Endothelial cell of umbilical vein (primary cell): ENCODE data around the gene HRH2. TPM values are rescaled to one million over a fixed set of nuclear protein-coding genes. Genes with fewer than 3 reads are reported as not detected.

Experiments
- BruUV-seq: library from RNA; stranded (reverse); fragments of 400-500 nt; replicated peaks from 2 replicates; lab custom pipeline; 2021; lab: Mats Ljungman, UMichigan
- CTCF ChIA-PET: fragments of 300-600, 350-600 bp; sonication (Branson Sonifier 250); formaldehyde crosslinking; loops from one replicate; lab custom pipeline; 2021; ENCODE audit warnings: antibody characterized with exemption, inconsistent platforms; lab: Charles Lee
- POLR2A ChIA-PET: fragments of 300-600, 350-600 bp; sonication (Branson Sonifier 250); formaldehyde crosslinking; loops from one replicate; lab custom pipeline; 2021; ENCODE audit warnings: antibody characterized with exemption, inconsistent platforms; lab: Charles Lee
- DNase-seq: peaks from one replicate; pipeline ENCODE4 v3.0.0-alpha.2; 2011; ENCODE audit warnings: low read depth, low spot score
- FAIRE-seq: peaks from 2 replicates; lab custom pipeline; 2011; peaks lifted over from hg19 to GRCh38; lab: Jason Lieb, UNC
- H2AFZ ChIP-seq: 2 replicates; pipeline ENCODE4 v1.6.0; 2012; ENCODE audit warnings: low read depth, low read length, control low read depth, inconsistent platforms
- H3K27ac ChIP-seq: 2 replicates; pipeline ENCODE4 v1.5.1; 2011; ENCODE audit warnings: low read depth, mild to moderate bottlenecking, control low read depth, low read length, moderate library complexity; ENCODE audit not compliant: insufficient read depth
- H3K27me3 ChIP-seq, 2 experiments: 2 replicates each; pipeline versions ENCODE4 v1.6.0 to v1.6.1; 2011; ENCODE audit warnings: low read length in 2 of 2, mixed read lengths in 1 of 2; ENCODE audit not compliant: control insufficient read depth in 2 of 2, insufficient read depth in 2 of 2
- H3K36me3 ChIP-seq, 2 experiments: 2 replicates in 1 of 2; 3 replicates in 1 of 2; pipeline ENCODE4 v1.5.1; 2011; ENCODE audit warnings: low read length in 2 of 2, mild to moderate bottlenecking in 1 of 2, moderate library complexity in 1 of 2; ENCODE audit not compliant: control insufficient read depth in 2 of 2, insufficient read depth in 2 of 2; ENCODE audit errors: extremely low read depth in 1 of 2
- H3K4me1 ChIP-seq: 3 replicates; pipeline ENCODE4 v1.5.1; 2011; ENCODE audit warnings: mild to moderate bottlenecking, low read length; ENCODE audit not compliant: control insufficient read depth, insufficient read depth; ENCODE audit errors: extremely low read depth
- H3K4me2 ChIP-seq: 2 replicates; pipeline ENCODE4 v1.6.1; 2011; ENCODE audit warnings: low read length, control low read depth, mixed read lengths; ENCODE audit not compliant: insufficient read depth
- H3K4me3 ChIP-seq, 3 experiments: fragments of 200-600 bp in 1 of 3; sonication (generic), shearing (Covaris generic) in 1 of 3; replicated peaks in 1 of 3; 2 replicates each; pipeline ENCODE4 v1.5.1; 2011 to 2016; ENCODE audit warnings: control low read depth in 3 of 3, low read length in 3 of 3, mild to moderate bottlenecking in 2 of 3, inconsistent platforms in 1 of 3, low read depth in 1 of 3, moderate library complexity in 1 of 3; ENCODE audit not compliant: insufficient read depth in 1 of 3
- H3K79me2 ChIP-seq: 2 replicates; pipeline ENCODE4 v1.6.0; 2012; ENCODE audit warnings: low read length, inconsistent platforms; ENCODE audit not compliant: control insufficient read depth, insufficient read depth
- H3K9ac ChIP-seq: replicated peaks from 2 replicates; pipeline ENCODE3; 2011; ENCODE audit warnings: low read length, control low read depth; ENCODE audit not compliant: insufficient read depth; ENCODE audit errors: extremely low read depth
- H3K9me1 ChIP-seq: replicated peaks from 3 replicates; pipeline ENCODE4 v1.6.0; 2011; ENCODE audit warnings: mild to moderate bottlenecking, low read length; ENCODE audit not compliant: control insufficient read depth, insufficient read depth; ENCODE audit errors: extremely low read depth
- H3K9me3 ChIP-seq: replicated peaks from 2 replicates; pipeline ENCODE4 v1.5.1; 2012; ENCODE audit warnings: low read length, inconsistent platforms; ENCODE audit not compliant: control insufficient read depth, insufficient read depth
- H4K20me1 ChIP-seq: replicated peaks from 2 replicates; pipeline ENCODE3; 2011; ENCODE audit warnings: mild to moderate bottlenecking, low read length; ENCODE audit not compliant: control insufficient read depth, insufficient read depth; ENCODE audit errors: extremely low read depth
- FOS ChIP-seq: IDR thresholded peaks from 2 replicates; pipeline ENCODE4 v1.6.1; 2011; ENCODE audit warnings: mild to moderate bottlenecking, low read length, moderate library complexity, borderline replicate concordance; ENCODE audit not compliant: insufficient read depth
- GATA2 ChIP-seq: IDR thresholded peaks from 2 replicates; pipeline ENCODE4 v1.7.0; 2011; ENCODE audit warnings: low read depth, mild to moderate bottlenecking, moderate library complexity, mixed read lengths, low read length; ENCODE audit not compliant: insufficient read length, insufficient read depth
- MYC ChIP-seq: IDR thresholded peaks from one replicate; pipeline ENCODE4 v1.6.1; 2011; ENCODE audit warnings: mild to moderate bottlenecking, low read depth, low read length
- POLR2A ChIP-seq: IDR thresholded peaks from 2 replicates; pipeline ENCODE4 v1.6.1; 2012; ENCODE audit warnings: low read depth, mild to moderate bottlenecking, control low read depth, low read length
- POLR2AphosphoS5 ChIP-seq: IDR thresholded peaks from 2 replicates; pipeline ENCODE4 v1.6.1; 2012; ENCODE audit warnings: low read depth, mild to moderate bottlenecking, control low read depth, low read length, moderate library complexity; ENCODE audit not compliant: insufficient read depth
- dilution Hi-C: fragments of 300-500 bp; cut with MboI; formaldehyde crosslinking; loops from one replicate; pipeline ENCODE4 v1.15.0; 2019; ENCODE audit warnings: low sequenced_read_pairs; ENCODE audit not compliant: extremely low pct_ligation_motif_present
- intact Hi-C: fragments of 100-400 bp; cut with micrococcal nuclease; formaldehyde crosslinking; loops from one replicate; pipeline ENCODE4 v1.10.0; 2022
- polyA plus RNA-seq, 4 experiments: library from polyadenylated mRNA; depleted of rRNA in 3 of 4; stranded (reverse) in 3 of 4; unstranded in 1 of 4; fragments of >200 nt; gene quantifications; 2 replicates each; pipeline versions ENCODE4 v1.2.1 to v1.2.3, GENCODE V29; 2011 to 2012; ENCODE audit warnings: missing spikeins in 1 of 4
- total RNA-seq: library from RNA; stranded (reverse); gene quantifications from 2 replicates; pipeline ENCODE4 v1.2.3, GENCODE V29; 2021
- TF ChIP-seq, protein P1 (sequence below): IDR thresholded peaks from 2 replicates; pipeline ENCODE4 v1.6.1; 2011; ENCODE audit not compliant: insufficient read depth, insufficient read length
- TF ChIP-seq, protein P2 (sequence below), 2 donors: IDR thresholded peaks; 1 replicate in 1 of 2; 2 replicates in 1 of 2; pipeline ENCODE4 v1.5.1; 2011; ENCODE audit warnings: low read length in 2 of 2, mild to moderate bottlenecking in 2 of 2, moderate library complexity in 2 of 2, control low read depth in 1 of 2, inconsistent platforms in 1 of 2, low read depth in 1 of 2; ENCODE audit not compliant: insufficient read depth in 1 of 2; ENCODE audit errors: extremely low read depth in 1 of 2

The HRH2 gene
- total and polyA plus RNA-seq, 2 donors (not counting 3 experiments of a cell fraction or from before 2014, with no cell fraction given) = not detected

DNA sequence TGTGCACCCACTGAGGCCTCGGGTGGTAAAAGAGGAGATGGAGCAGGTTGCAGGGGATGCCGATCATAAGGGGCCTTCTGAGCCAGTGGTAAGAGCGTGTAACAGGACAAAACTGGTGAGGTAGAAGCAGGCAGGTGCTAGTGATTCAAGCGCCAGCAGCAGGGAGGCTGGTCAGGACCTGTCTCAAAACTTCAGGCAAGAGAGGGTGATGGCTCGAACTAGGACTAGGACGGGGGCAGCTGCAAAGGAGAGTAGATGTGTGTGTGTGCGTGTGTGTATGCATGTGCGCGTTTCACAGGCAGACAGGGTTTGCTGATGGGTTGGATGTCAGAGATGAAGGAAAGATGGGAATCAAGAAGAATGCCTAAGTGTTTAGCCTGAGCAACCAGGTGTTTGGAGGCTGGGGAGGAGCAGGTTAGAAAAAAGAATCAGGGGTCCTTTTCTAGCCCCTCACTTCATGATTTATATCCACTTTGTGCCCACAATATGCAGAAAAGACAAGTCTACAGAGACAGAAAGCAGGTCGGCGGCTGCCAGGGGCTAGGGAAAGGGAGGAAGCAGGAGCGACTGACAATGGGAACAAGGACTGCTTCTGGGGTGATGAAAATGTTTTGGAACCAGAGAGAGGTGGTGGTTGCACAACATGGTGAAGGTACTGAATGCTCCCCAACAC is 15.2 kb downstream of the HRH2 start:
- ChIA-PET POLR2A (no interaction called here), CTCF (no interaction called here)
- dilution Hi-C loops (no loop called here), intact Hi-C loops (no loop called here)
- Histone ChIP-seq H3K4me1 (no peaks in the 10 kb centered on the region), H3K9me1 (no peaks in the 10 kb centered on the region), H3K9ac (no peak overlapping the region), H3K36me3 (no peaks in the 10 kb centered on the region), H3K27me3 (no peaks in the 10 kb centered on the region), H3K9me3 (no peaks in the 10 kb centered on the region), H3K79me2 (no peaks in the 10 kb centered on the region), H3K4me2 (no peak overlapping the region), H2AFZ (no peak overlapping the region), H3K4me3 (no peak overlapping the region), H4K20me1 (no peaks in the 10 kb centered on the region), H3K27ac (no peak overlapping the region)
- no peak for TF ChIP-seq POLR2AphosphoS5
- no peak for TF ChIP-seq GATA2
- TF ChIP-seq, protein P1, sequence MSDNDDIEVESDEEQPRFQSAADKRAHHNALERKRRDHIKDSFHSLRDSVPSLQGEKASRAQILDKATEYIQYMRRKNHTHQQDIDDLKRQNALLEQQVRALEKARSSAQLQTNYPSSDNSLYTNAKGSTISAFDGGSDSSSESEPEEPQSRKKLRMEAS = no peak
- TF ChIP-seq POLR2A = no peak
- no peak for TF ChIP-seq MYC
- no peak for TF ChIP-seq FOS
- TF ChIP-seq, protein P2, sequence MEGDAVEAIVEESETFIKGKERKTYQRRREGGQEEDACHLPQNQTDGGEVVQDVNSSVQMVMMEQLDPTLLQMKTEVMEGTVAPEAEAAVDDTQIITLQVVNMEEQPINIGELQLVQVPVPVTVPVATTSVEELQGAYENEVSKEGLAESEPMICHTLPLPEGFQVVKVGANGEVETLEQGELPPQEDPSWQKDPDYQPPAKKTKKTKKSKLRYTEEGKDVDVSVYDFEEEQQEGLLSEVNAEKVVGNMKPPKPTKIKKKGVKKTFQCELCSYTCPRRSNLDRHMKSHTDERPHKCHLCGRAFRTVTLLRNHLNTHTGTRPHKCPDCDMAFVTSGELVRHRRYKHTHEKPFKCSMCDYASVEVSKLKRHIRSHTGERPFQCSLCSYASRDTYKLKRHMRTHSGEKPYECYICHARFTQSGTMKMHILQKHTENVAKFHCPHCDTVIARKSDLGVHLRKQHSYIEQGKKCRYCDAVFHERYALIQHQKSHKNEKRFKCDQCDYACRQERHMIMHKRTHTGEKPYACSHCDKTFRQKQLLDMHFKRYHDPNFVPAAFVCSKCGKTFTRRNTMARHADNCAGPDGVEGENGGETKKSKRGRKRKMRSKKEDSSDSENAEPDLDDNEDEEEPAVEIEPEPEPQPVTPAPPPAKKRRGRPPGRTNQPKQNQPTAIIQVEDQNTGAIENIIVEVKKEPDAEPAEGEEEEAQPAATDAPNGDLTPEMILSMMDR (IDR thresholded peaks at IDR 0.05; ENCODE audit: extremely low read depth in 1 of 2, insufficient read depth in 1 of 2, low read depth in 1 of 2, low read length in 2 of 2) = no peak
- DNase-seq (no peak), FAIRE-seq (no peak)
- BruUV-seq = no TSS peak
